HG03108 (cell line): ENCODE data around the gene SHISA9.

Experiments used
- ATAC-seq: cut with Tn5 transposase; IDR thresholded peaks from one replicate; pipeline ENCODE4 v1.9.1; 2021; ENCODE audit warnings: moderate library complexity; ENCODE audit not compliant: unreplicated experiment

The SHISA9 gene

GRCh38 chr16:13109171-13109570 is 207.8 kb downstream of the SHISA9 start:
- no peak for ATAC-seq

DNA sequence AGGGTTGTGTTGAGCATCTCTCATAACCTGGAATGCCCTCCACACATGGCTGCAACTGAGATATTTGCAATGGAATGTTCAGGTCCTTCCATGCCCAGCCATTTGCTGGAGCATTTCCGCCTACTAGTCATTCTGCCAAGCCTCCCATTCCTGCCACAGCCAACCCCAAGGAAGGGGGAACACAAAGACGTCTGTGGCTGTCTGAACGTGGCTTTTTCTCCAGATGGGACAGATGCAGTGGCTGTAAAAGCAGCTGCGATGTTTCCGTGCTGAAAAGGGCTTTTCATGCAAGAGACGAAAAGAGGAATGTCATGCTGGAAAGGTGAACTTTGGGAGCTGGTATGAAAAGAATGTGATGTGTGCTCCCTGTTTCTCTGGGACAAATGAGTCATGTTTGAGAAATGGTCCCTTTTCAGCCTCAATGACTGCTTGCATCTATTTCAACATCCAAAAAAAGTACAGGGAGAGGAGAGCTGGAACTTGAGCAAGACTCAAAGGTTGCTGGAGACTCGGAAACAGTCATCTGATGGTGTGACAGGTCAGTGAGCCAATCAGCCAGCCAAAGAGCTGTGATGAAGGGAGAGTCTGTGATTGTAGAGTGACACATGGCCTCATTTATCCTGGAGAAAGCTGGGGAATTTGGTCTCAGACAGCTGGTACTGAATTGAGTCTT is 208.9 kb downstream of the SHISA9 start:
- ATAC-seq = no peak

DNA sequence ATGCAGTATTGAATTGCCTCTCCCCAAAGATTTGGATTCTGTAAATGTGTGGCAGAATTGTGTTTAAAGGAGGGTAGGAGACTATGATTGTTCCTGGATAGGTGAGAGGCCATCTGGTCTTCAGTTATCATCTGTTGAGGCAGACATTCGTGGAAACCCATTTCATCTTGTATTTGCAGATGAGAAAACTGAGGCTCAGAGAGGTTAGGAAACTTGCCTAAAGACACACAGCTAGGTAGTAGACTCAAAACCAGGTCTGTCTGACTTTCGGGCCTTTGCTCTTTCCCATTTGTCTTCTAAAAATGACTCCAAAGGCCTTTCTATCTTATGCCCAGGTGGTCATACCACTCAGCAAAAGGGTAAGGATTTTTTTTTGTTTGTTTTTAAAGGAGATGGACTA is 210.3 kb downstream of the SHISA9 start:
- ATAC-seq = no peak

DNA sequence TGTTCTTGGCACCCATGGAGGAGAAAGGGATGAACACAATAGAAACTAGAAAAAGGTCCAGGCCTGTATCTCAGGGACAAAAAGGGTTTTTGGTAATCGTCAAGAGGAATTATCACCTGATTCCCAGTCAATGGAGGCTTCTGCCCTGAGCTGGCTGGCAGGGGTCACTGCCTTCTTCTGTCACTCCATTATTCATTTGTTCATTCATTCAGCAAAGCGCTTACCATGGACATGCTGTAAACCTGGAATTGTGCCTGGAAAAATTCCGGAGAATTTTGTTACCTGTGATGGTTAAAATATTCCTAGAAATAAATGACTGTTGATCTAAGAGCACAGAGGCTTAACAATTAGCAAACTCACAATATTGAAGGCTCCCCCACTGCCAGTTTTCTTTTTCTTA is 212.3 kb downstream of the SHISA9 start:
- ATAC-seq = no peak

DNA sequence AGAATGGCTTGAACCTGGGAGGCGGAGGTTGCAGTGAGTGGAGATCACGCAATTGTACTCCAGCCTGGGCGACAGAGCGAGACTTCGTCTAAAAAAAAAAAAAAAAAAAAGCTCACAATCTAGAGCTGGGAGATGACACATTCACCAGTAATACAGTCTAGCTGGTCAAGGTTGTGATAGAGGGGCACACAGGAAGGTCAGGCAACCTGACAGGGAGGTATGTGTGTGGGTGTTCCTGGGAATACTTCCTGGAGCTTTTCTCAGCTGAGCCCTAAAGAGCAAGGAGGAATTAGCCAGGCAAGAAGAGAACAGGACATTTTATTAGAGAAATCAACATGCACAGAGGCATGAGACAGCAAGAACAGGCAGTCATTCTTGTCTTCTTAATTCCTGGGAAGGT is 216.7 kb downstream of the SHISA9 start:
- no peak for ATAC-seq

DNA sequence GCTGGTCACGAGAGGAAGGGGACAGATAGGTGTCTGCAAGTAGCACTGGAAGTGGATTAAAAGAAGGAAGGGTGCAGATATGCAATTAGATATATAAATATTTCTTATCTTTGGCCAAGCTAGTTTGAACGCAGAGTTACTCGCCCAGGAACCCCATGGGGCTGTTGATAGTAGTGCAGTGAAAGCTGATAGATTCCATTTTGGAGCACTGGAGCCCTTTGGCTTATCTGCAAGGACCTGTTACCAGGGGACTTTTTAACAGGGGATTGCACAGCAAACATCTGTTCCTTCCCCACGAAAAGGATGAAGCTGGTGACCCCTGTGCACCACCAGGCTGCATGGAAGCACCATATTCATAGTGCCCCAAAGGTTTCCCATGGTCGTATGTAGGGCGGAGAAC is 218.7 kb downstream of the SHISA9 start:
- ATAC-seq = no peak

DNA sequence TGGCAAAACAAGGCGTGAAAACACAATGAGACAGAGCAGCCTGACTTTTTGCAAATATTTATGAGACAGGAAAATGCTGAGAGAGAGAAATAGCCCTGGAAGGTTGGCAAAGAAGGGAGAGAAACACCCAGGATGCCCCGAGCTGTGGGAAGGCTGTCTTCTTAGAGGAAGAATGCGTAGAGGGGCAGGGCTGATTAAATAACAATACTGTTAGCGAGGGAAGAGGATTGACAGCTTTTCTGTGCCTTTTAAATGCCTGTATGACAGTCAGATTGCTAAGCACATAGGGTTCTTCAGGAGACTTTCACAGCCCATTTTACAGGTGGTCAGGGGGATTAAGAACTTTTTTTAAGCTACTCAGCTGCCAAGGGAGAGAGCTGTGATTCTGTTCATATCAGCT is 219.2 kb downstream of the SHISA9 start:
- ATAC-seq = no peak

- ATAC-seq = no peak
Observed at GRCh38 chr16:13123991-13124390, 222.6 kb downstream of the SHISA9 start.

DNA sequence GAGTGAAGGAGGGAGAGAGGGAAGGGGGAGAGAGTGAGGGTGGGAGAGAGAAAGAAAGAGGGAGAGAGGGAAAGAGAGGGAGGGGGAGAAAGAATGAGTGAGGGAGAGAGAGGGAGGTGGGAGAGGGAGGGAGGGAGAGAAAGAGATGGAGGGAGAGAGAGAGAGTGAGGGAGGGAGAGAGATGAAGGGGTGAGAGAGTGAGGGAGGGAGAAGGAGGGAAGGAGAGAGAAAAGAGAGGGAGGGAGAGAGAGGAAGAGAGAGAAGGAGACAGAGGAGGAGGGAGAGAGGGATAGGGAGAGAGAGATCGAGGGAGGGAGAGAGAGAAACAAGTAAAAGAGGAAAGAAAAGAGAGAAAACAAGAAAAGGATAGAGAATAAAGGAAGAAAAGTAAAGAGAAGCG is 225.7 kb downstream of the SHISA9 start:
- no peak for ATAC-seq

DNA sequence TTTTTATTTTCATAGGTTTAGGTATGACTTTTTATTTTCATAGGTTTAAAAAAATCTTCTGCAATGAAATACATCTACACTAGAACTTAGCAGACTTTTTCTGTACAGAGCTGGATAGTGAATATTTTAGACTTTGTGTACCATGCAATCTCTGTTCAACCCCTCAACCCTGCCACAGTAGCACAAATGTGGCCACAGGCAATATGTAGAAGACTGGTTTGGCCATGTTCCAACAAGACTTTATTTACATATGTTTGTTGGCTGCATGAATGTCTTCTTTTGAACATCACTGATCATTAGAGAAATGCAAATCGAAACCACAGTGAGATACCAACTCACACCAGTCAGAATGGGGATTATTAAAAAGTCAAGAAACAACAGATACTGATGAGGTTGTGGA is 229.2 kb downstream of the SHISA9 start:
- ATAC-seq = no peak

DNA sequence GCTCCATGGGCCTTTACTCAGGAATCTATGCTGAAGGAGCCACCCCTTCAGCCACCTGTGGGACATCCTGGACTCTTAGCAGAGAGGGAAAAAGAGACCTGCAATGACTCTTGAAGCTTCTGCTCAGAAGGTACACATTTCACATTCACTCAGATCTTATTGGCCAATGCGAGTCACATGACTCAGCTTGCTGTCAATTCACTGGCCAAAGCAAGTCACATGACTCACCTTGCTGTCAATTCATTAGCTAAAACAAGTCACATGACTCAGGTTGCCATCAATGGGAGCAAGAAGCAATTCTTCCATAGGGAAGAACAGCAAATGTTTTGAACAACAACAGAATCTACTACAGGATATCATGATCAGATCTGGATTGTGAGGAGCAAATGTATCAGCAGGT is 233.4 kb downstream of the SHISA9 start:
- ATAC-seq = no peak

- ATAC-seq = no peak
Observed at GRCh38 chr16:13136901-13137300, 235.5 kb downstream of the SHISA9 start.

DNA sequence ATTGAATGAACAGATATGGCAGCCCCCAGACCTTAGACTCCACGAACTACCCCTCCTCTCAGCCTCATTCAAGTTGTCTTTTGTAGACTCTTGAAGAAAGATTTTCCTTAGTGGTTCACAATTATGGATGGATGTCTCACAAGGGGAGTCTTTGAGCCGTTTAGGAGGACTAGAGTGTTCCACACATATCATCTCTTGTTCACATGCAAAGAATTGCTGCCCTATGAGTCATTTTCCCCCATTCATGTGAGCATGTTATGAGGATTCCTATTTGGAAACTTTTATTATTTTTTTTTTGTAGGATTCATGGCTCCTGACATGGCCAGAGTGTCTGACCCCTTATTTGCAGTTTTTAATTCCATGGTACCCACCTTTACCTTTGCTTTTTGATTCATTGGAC is 237.1 kb downstream of the SHISA9 start:
- ATAC-seq = no peak

DNA sequence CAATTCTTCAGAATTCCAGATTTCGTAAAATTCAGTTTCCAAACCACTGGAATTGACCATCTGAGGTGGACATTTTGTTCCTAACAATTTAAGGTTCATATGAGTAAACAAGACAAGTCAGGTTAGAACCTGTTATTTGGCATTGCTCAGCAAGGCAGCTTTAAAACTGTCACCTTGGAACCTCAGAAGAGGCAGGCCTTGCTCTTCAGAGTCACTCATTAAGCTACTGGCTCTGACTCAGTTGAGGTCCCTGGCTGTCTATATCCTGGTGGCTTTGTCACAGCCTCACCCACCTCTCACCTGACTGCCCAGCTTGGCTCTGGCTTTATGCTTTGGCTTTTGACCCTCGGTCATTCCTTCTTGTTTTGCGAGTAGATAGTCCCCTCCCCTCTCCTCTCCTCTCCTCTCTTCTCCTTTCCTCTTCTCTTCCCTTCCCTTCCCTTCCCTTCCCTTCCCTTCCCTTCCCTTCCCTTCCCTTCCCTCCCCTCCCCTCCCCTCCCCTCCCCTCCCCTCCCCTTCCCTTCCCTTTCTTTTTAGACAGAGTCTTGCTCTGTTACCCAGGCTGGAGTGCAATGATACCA is 238.4 kb downstream of the SHISA9 start:
- ATAC-seq = no peak

- no peak for ATAC-seq
Observed at GRCh38 chr16:13143551-13143950, 242.2 kb downstream of the SHISA9 start.

- no peak for ATAC-seq
Observed at GRCh38 chr16:13146829-13147228, 245.4 kb downstream of the SHISA9 start.

DNA sequence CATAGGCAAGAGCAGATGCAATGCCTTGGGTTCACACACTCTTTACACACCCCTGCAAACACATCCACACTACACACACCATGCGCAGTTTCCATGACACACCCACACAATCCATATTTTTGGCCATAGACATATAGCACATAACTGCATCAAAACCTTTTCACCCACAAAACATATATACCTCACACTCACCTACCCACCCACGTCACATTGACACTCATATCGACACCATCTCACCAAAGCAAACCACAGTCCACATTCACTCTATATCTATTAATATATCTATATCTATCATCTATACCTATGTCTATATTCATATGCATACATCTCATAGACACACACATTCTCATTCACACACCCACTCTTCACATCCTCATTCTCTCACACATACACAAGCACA is 246.9 kb downstream of the SHISA9 start:
- ATAC-seq = no peak

- no peak for ATAC-seq
Observed at GRCh38 chr16:13148836-13149235, 247.4 kb downstream of the SHISA9 start.

DNA sequence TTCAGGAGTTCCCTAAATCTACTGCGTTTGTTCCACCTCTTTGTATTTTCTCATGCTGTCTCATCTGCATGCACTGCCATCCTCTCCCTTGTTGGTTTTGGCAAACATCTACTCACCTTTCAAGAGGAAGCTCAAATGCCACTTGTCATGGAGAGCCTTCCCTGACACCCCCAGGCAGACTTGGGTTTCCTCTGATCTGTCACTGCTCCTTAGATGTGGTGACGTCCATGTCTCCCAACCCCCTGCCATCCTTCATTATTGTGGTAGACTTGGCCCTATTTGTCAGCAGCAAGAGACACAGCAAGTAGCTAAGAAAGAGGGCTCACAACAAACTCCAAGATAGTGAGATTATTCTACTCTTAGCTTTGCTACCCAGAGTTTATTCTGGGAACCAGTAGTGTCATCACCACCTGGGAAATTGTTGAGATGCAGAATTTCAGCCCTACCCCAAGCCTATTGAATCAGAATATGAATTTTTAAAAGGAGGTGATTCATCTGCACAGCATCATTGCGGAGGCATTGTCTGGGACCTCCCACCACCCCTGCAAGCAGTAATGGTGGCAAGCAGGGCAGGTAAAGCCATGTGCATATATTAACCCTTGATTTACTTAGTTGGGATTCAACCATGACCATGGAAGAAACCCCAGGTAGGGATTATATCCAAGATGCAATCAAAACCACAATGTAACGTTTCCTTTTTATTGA is 248.9 kb downstream of the SHISA9 start:
- no peak for ATAC-seq

DNA sequence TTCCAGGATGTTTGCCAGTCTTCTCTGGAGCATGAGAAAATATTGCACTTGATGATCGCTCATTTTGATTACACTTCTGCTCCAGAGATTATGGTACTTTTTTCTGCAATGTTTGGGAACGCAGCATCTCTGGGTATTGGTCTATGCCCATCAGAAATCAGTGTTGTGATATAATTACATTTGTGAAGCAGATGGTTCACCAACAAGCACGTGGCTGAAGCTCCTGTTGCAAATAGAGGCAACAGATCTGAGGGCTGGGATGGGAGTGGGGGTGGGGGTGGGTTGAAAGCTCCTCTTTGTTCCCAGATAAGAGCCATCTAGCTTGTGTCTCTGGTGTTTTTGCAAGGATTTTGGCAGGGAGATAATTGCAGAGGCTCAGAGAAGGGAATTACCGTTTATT is 252.3 kb downstream of the SHISA9 start:
- no peak for ATAC-seq

DNA sequence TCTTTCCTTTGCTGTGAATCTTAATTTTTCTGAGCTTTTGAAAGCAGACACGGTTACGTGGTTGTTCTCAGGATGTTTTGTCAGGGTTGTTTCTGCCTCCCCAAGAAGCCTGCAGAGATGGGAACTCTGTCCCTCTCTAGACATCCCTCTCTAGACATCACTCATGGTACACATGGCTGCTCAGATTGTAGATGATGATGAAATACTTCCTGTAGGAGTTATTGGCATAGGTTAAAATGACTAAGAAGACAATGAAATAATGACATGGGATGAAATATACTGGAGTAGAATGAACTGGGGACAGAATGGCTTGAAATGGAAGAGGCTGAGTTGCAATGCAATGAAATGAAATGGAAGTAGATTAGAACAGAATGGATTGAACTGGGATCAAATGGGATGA is 253.4 kb downstream of the SHISA9 start:
- ATAC-seq = no peak

- no peak for ATAC-seq
Observed at GRCh38 chr16:13155377-13155776, 254.0 kb downstream of the SHISA9 start.

DNA sequence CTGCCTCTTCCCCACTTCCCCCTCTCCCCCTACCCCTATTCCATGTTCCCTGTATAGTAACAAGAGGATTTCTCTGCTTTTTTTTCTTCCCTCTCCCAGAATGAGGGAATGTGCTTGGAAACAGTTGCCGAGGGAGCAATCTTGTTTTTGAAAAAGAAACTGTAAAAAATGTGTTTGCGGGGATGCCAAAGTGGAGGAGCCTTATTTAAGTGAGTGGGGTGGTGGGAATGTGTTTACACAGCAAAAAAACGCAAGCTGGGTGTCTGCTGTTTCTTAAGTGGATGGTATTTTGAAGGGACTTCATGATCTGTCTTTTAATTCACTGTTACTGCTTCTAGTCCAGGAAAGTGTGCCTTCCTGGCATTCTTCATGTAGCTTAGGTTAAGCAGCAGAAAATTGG is 254.4 kb downstream of the SHISA9 start:
- no peak for ATAC-seq
